NCI-H146 (cell line): ENCODE measurements around the gene GYS1.

Experiments used
- DNase-seq: peaks from one replicate; lab custom pipeline; 2025; lab: John Stamatoyannopoulos, UW

Gene GYS1

DNA sequence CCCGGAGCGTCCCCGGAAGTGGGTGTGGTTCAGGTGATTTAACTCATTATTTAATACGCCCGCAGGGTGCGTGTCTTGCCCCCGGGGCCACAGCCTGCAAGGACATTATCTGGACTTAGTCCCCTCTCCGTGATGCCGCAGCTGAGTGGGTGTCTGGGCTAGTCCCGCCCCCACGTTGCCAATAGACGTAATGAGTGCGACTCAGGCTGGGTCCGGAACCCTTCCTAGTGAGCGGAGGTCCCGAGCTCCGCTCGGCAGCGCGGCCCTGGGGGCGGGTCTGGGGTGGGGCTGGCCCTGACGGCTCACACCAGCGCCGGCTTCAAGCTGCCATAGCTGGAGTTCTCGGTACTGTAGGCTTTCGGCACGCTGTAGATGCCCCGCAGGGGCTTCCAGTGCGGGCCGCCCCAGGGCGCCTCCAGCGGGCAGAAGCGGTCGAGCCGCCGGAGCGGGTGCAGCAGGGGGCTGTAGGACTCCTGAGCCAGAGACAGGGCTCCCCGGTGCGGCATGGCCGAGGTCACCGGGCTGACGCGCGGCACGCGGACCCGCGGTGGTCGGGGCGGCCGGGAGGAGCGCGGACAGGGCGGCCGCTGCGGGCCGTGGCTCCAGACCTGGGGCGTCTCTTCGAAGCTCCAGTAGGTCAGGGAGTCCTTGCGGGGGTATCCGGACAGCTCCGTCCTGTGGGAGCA lies 24.7 kb upstream of the GYS1 start:
- DNase-seq, result peak; percentile 71

- DNase-seq, result no peak
Observed at GRCh38 chr19:49017041-49017665, 24.0 kb upstream of the GYS1 start, which contains the start of gene LHB. TSS of gene LHB (minus strand) at chr19:49017091. CDS start at chr19:49017081, 10 bp downstream.

DNA sequence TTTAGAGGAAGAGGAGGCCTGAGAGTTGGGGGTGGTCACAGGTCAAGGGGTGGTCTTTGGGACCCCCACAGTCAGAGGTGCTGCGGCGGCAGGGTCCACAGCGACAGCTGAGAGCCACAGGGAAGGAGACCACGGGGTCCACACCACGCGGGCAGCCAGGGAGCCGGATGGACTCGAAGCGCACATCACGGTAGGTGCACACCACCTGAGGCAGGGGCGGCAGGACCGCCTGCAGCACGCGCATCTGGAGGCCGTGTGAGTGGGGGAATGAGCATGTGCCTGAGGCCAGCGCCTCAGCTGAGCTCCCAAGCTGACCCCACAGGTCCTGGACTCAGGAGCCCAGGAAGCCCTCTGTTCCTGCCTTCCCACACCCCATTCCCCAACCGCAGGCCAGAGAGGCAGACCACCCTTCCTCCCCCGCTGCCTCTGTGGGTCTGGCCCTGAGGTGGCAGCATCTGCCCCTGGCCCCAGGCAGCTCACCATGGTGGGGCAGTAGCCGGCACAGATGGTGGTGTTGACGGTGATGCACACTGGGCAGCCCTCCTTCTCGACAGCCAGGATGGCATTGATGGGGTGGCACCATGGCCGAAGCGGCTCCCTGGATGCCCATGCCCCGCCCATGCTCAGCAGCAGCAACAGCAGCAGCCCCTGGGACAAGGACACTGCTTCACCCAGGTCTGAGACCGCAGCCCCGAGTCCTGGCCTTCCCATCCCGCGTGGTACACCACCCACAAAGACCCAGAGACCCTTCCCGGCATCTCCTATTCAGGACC lies 23.1 kb upstream of the GYS1 start:
- no peak for DNase-seq

- no peak for DNase-seq
Observed at GRCh38 chr19:49014870-49015255, 21.8 kb upstream of the GYS1 start.

GRCh38 chr19:49014123-49014869 lies 21.2 kb upstream of the GYS1 start:
- no peak for DNase-seq

GRCh38 chr19:49011194-49011593 lies 18.1 kb upstream of the GYS1 start:
- no peak for DNase-seq

DNA sequence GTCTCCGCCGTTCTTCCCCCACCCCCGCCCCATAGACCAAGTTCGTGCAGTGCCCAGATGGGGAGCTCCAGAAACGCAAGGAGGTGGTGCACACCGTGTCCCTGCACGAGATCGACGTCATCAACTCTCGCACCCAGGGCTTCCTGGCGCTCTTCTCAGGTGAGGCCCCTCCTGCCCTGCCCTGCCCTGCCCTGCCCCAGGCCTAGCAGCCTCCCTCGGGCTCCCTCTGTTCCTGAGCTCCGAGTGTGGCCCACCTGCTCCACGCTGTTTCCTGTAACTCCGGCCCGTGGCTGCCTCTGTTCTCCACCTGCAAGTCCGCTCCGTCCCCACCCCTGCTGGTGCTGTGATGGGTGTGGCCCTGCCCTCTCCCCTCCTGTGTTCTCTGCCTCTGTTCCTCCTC lies 17.3 kb upstream of the GYS1 start:
- no peak for DNase-seq

GRCh38 chr19:49009828-49010227 lies 16.7 kb upstream of the GYS1 start:
- DNase-seq, result no peak

- no peak for DNase-seq
Observed at GRCh38 chr19:49006905-49007304, 13.8 kb upstream of the GYS1 start.

DNA sequence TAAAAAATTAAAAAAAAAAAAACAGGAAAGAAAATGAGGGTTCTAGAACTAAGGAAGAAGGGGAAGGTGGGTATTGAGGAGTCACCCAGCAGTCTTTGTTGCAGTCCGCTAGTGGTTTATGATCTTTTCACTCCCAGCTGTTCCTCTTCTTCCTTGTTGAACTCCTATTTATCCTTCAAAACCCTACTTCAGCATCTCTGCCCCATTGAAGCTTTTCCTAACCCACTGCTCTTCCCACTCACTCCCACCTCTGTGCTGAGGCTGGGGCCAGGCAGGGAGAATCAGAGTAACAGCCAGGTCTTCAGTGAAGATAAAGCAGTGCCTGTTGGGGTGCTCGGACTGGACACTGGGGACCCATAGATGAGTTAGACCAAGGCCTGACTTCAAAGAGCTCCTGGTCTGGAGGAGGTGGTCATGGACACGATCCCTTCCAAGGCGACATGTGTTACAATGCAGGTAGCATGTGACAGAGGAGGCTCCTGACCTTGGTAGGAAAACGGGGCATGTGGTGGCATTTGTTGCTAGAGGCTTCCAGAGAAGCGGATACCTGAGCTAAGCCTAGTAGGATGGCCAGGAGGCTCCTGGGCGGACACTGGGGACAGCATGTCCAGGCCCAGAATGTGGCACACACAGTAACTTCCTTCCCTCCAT lies 12.0 kb upstream of the GYS1 start:
- no peak for DNase-seq

GRCh38 chr19:49004133-49004532 lies 11.0 kb upstream of the GYS1 start:
- DNase-seq, result no peak

- peak; percentile 18 for DNase-seq
Observed at GRCh38 chr19:48999481-49000325, 6.6 kb upstream of the GYS1 start.

DNA sequence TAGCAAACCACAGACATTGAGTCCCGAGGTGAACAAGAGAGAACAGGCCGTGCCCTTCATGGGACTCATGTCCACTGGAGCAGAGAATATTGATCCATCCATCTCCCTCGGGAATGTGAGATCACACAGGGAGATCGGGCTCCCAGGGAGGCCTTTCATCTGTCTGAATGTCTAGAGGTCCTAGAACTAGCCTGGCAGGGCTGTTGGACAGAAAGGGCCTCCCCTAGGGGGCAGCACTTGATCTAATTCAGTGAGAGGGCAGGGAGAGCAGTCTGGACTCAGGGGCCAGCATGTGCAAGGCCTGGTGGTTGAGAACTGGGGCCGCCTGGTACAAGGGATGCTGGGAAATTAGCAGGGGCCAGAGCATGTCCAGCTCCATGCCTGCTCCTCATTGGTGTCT lies 4.9 kb upstream of the GYS1 start:
- DNase-seq, result peak; percentile 53

DNA sequence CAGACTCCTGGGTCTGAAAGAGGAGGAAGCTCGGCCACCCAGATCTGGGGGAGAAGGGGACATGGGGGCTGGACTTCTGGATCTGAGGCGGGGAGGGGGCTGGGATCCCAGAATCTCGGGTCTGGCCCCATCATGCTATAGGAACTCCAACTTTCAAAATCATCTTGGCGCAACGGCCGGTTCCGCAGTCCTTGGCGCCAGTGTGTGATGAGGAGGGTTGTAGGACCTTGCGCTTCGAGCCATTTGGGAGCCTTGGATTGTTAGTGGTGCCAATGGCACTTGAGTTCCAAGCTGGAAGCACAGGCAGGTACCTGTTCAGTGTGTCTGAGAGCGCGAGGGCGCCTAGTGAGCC lies 902 bp upstream of the GYS1 start:
- DNase-seq, result no peak

GRCh38 chr19:48992581-48993174 lies 431 bp downstream of the GYS1 start:
- peak; percentile 49 for DNase-seq

- DNase-seq, result peak; percentile 27
Observed at GRCh38 chr19:48991873-48992580, 1.1 kb downstream of the GYS1 start.

- no peak for DNase-seq
Observed at GRCh38 chr19:48991011-48991609, 2.0 kb downstream of the GYS1 start.

DNA sequence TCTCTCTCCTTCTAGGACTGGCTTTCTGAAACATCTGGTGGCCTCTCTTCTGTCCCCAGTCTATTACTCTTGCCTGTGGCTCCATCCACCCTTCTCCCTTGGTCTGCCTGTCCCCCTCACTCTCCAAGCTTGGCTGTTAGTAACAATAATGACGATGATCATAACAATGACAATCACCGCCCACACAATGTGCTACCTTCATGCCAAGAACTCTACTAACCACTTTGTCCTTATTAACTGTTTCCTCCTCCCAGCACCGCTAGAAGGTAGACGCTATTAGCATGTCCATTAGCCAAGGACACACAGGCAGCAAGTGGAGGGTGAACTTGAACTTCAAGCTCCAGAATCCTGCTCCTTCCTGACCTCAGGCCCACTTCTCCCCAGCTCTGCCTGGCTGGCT lies 2.7 kb downstream of the GYS1 start:
- DNase-seq, result no peak

DNA sequence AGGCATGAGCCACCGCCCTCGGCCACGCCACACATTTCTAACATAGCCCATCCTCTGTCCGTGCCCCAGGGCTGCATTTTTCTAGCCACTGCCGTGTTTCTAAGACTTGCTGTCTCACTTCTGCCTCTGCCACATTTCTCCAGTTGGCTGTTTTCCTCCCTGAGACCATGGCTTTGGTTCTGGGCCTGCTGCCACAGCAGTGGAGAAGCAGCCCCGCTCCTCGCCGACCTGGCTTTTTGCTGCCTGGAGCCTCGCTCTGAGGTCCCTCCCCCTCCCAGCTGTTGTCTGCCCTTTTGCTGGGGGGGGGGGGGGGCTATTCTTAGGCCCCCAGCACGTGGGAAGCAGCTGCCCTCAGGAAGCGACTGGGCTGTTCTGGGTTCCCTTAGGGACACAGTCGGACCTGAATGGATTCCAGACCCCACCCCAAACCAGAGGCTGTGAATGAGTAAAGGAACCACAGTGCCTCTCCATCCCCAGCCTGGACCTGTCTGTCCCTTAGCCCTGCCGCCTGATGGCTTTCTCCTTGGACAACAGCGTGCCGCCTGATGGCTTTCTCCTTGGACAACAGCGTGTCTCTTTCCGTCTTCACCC lies 3.3 kb downstream of the GYS1 start:
- DNase-seq, result no peak
